ENCODE measurements around the gene FBLN1. TPM values are rescaled to one million over a fixed set of nuclear protein-coding genes. Genes with fewer than 3 reads are reported as not detected.

Gene FBLN1
- total and polyA plus RNA-seq, 11 donors, result 22.4 to 239 (median 44.7) TPM

GRCh38 chr22:45578524-45579147, 76.0 kb downstream of the FBLN1 start:
- WGBS, 4 donors, result 82 to 87% (median 83%) methylated on average over 6 to 7 of the region's 7 CpGs
- Histone ChIP-seq H3K4me1 (peaks cover 0 to 5% (median 0%) of the 10 kb centered on the region in 12 donors), H3K27me3 (peaks cover 0 to 18% (median 8%) of the 10 kb centered on the region in 9 donors), H3K4me3 (no peak overlapping the region), H3K36me3 (peaks cover 0 to 24% (median 0%) of the 10 kb centered on the region in 9 donors), H3K27ac (no peak overlapping the region), H3K9me3 (no peaks in the 10 kb centered on the region)
- ATAC-seq (no peak), DNase-seq (no peak)
- intact Hi-C loops (cut with DNase I), result loop anchor here in 8 of 10 donors (1.0 to 10.0 kb wide), 7 partner anchors 64 to 289 kb away; no protein-coding TSS in a partner anchor
- no peak for TF ChIP-seq POLR2A (IDR thresholded peaks at IDR 0.05)
- TF ChIP-seq, protein P1, sequence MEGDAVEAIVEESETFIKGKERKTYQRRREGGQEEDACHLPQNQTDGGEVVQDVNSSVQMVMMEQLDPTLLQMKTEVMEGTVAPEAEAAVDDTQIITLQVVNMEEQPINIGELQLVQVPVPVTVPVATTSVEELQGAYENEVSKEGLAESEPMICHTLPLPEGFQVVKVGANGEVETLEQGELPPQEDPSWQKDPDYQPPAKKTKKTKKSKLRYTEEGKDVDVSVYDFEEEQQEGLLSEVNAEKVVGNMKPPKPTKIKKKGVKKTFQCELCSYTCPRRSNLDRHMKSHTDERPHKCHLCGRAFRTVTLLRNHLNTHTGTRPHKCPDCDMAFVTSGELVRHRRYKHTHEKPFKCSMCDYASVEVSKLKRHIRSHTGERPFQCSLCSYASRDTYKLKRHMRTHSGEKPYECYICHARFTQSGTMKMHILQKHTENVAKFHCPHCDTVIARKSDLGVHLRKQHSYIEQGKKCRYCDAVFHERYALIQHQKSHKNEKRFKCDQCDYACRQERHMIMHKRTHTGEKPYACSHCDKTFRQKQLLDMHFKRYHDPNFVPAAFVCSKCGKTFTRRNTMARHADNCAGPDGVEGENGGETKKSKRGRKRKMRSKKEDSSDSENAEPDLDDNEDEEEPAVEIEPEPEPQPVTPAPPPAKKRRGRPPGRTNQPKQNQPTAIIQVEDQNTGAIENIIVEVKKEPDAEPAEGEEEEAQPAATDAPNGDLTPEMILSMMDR (IDR thresholded peaks at IDR 0.05), result no peak

GRCh38 chr22:45579306-45579705, 76.6 kb downstream of the FBLN1 start:
- 91 to 95% (median 93%) methylated on average over 13 of the region's 13 CpGs for WGBS, 4 donors
- Histone ChIP-seq H3K4me3 (no peak overlapping the region), H3K9me3 (no peaks in the 10 kb centered on the region), H3K36me3 (peaks cover 0 to 24% (median 0%) of the 10 kb centered on the region in 9 donors), H3K27me3 (peaks cover 0 to 18% (median 8%) of the 10 kb centered on the region in 9 donors), H3K4me1 (peaks cover 0 to 10% (median 0%) of the 10 kb centered on the region in 12 donors), H3K27ac (no peak overlapping the region)
- intact Hi-C loops (cut with DNase I), result loop anchor here in 7 of 10 donors (2.0 to 10.0 kb wide), 6 partner anchors 63 to 288 kb away; no protein-coding TSS in a partner anchor
- DNase-seq (no peak), ATAC-seq (no peak)
- TF ChIP-seq, protein P1 (IDR thresholded peaks at IDR 0.05), result no peak
- no peak for TF ChIP-seq POLR2A (IDR thresholded peaks at IDR 0.05)

DNA sequence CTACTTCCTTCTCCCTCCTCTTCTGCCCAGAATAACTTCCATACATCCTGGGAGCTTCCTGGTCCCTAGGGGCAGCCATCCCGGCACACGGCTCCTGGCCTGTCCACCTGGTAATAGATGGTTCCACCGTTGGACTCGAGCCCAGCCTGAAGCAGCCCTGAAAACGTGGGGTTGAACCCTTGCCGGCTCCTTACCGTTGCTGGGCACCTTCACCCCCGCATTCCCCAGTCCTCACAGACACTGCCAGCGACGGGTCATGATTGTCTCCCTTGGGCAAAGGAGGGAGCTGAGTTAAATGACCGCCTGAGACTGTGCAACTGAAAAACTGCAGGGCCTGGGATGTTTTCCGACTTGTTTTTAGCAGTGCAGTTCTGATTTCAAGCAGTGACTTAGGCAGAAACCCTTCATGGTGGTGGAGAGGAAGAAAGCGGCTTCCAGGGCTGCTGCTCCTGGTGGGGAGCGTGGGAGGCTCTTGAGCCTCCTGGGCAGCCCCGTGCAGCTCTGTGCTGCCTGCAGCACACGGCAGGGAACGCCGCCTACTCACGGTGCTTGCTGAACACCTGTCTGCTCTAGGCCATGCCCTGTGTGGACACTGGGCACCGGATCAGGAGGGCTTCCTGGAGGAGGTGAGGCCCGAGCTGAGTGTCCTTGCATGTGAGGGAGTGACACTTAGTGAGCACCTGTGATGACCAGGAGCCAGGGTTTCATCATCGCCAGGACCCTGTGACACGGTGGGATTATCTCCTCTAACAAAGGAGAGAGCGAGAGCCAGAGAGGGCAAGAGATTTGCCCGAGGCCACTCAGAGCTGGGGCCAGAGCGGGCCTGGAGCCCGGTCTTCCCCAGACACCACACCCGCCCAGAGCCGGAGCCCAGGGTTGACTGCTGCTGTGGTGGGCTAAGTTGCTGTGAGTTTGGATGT, 77.4 kb downstream of the FBLN1 start:
- H3K36me3 ChIP-seq, result peaks cover 0 to 31% (median 0%) of the 10 kb centered on the region in 9 donors
- H3K4me1 ChIP-seq, result peaks cover 0 to 13% (median 0%) of the 10 kb centered on the region in 12 donors
- 86 to 87% (median 86%) methylated on average over 25 to 29 of the region's 29 CpGs for WGBS, 4 donors
- ATAC-seq, result no peak
- no peak overlapping the region for H3K4me3 ChIP-seq
- no peaks in the 10 kb centered on the region for H3K9me3 ChIP-seq
- intact Hi-C loops (cut with DNase I), result loop anchor here in 7 of 10 donors (2.0 to 10.0 kb wide), 6 partner anchors 62 to 287 kb away; no protein-coding TSS in a partner anchor
- H3K27me3 ChIP-seq, result peaks cover 0 to 18% (median 8%) of the 10 kb centered on the region in 9 donors
- TF ChIP-seq POLR2A (IDR thresholded peaks at IDR 0.05), result no peak
- TF ChIP-seq, protein P1 (IDR thresholded peaks at IDR 0.05), result no peak
- no peak for DNase-seq
- H3K27ac ChIP-seq, result no peak overlapping the region
